Stimulated activated CD8-positive, alpha-beta memory T cell treated with anti-CD3 and anti-CD28 coated beads, Interleukin-15, amount 100 ng/mL, for 24 hours (primary cell): Measurements from ENCODE around the gene TFEB.

Source experiments
- DNase-seq: peaks from one replicate; pipeline ENCODE4 v3.0.0-alpha.2; 2020; ENCODE audit warnings: low read depth

The TFEB gene

DNA sequence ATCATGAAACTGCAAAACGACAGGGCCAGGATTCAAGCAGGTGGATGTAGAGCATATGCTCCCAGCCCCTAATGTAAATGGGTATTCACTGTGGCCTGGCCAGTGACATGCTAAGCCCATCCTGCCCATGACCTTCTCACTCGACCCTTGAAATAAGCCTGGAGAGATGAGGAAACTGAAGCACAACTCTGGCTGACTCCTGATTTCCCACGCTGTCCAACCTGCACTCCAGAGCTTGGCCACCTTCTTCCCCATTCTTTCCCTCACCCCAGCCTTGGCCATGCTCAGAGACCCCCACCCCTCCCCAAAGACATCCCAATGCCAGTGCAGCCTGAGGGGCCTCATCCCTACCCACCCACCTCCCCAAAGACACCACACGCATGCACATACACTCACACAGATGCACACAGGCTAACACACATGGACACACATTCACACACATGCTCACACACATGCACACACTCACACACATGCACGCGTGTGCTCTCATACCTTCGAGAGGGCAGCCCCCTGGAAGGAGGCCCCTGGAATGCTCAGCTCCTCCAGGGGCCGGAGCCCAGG, 12.4 kb downstream of the TFEB start:
- DNase-seq: no peak

DNA sequence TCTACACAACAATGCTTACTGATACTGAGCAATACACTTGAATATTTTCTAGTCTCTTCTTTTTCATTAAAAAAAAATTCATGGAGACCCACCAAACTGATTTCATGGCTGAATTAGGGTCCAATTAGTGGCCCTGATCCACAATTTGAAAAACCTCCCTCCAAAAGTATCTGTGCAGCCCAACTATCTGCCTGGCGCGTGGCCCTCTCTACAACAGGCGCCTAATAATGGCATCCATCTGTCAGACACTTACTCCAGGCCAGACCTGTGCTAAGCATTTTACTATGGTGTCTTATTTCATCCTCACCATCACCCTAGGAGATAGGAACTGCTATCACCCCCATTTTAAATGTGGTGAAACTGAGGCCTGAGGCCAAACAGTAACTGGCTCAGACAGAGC, 14.0 kb downstream of the TFEB start:
- no peak for DNase-seq

DNA sequence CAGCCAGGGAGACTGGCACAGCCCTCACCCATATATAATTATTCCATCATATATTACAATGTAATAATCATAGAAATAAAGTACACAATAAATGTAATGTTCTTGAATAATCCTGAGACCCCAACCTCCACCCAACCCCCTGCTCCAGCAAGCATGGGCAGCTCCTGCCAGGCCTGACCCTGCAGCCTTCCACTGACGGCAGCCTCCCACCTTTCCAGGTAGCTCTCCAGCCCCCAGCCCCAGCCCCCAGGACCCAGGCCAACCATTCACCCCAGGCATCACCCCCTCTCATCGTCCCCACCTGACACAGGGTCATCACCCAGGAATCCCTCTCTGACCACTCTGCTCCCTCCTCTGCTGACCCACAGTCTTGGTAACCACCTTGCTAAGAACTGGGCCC, 14.6 kb downstream of the TFEB start:
- DNase-seq: no peak

DNA sequence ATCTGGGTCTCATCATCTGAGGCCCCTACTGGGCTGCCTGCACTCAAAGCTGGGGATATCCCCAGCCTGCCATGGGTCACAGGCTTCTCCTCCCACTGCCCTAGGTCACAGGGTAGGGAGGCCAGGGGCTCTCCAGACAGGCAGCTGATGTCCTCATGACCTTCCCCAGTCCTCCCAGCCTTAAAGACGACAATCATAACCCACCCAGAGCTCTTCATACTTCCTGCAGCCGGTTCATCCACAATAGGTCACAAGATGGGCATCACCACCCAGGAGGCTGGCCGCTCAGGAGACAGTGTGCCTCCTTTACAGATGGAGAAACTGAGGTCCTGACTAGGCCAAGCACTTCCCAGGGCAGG, 15.2 kb downstream of the TFEB start:
- no peak for DNase-seq

DNA sequence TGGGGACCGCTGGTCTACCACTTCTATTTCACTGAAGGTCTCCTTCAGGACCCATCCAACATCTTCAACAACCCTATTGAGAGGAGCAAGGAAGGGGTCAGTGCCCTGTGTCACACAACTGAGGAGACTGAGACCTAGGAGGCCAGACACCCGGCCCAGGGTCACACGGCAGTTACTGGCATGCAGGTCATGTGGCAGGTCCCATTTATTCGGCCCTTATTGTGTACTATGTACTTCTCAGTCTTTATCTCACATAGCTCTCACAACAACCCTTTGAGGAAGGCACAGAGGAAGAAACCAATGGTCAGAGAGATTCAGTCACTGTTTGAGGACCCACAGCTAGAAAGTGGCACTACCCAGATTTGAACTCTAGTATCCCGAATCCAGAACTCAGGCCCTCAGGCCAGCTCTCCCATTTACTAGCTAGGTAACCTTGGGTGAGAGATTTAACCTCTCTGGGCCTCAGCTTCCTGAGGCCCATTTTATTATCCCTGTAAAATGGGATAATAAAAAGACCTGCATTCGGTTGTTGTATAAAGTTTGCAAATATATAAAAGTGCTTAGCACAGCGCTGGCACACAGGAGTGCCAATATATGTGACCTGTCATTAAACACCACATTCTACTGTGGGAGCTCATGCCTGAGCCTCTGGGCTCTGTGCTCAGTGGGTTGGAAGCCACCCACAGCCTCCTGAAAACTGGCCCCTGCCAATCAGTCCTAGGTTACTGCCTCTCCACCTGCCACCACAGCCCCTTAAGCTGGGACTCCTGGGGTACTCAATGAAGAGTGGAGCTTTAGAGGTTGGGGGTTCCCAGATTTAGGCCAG, 15.8 kb downstream of the TFEB start:
- DNase-seq: no peak

DNA sequence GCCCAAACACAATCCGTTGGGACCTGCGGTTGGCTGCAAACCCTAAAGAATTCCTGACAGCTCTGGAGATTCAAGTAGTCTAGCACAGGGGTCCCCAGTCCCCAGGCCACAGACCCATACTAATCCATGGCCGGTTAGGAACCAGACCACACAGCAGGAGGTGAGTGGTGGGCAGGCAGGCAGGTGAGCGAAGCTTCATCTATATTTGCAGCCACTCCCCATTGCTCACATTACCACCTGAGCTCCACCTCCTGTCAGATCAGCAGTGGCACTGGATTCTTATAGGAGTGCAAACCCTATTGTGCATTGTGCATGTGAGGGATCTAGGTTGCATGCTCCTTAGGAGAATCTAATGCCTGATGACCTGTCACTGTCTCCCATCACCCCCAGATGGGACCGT, 16.6 kb downstream of the TFEB start:
- DNase-seq: no peak

DNA sequence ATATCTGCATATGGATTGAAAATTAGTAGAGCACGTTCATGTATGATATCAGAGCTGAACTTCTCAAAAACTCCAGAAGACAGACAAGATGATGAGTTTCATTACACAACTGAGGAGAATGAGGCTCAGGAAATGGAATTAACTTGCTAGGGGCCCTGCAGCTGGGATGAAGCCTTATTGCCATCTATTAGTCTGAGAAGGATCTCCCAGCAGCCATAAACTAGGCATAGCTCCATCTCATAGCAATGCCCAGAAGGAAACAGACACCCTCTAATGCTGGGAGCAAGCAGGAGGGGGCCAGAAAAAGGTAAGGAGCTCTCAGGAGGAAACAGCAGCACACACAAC, 18.0 kb downstream of the TFEB start:
- DNase-seq: no peak

DNA sequence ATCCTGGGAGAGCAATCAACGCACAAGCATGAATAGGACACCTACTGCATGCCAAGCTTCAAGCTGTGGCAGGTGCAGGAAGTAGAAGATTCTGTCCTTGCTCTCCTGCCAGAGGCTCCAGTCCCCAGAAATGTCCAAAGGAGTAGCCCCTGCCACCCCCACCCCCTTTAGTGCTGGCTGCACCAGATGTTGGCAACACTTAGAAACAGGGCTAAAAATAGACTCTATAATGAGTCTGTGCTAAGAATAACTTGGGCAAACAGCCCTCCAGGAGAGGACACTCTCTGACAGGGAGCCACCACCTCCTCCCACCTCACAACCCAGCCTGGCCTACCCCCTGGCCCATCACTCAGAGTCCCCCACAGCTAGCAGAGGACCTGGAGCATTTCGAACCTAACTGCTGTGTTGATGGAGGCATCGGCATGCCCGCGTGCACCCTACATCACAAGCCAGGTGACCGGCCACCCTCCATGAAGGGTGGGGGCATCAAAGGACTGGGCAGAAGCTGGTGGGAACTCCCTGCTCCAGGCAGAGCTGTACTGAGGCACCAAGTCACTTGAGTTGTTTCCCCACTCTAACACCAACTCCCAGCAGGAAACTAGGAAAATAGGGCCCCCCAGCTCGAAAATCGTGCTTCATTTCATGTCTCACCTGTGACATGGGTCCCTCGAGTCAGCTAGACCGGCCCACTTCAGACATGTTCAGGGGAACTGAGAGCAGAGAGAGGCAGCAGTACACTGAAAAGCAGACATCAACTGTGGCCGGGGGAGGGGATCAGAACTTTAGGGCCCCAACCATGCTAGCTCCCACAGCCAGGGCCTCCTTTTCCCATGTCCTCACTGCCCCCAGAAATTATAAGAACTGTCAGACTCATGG, 18.7 kb downstream of the TFEB start:
- no peak for DNase-seq

DNA sequence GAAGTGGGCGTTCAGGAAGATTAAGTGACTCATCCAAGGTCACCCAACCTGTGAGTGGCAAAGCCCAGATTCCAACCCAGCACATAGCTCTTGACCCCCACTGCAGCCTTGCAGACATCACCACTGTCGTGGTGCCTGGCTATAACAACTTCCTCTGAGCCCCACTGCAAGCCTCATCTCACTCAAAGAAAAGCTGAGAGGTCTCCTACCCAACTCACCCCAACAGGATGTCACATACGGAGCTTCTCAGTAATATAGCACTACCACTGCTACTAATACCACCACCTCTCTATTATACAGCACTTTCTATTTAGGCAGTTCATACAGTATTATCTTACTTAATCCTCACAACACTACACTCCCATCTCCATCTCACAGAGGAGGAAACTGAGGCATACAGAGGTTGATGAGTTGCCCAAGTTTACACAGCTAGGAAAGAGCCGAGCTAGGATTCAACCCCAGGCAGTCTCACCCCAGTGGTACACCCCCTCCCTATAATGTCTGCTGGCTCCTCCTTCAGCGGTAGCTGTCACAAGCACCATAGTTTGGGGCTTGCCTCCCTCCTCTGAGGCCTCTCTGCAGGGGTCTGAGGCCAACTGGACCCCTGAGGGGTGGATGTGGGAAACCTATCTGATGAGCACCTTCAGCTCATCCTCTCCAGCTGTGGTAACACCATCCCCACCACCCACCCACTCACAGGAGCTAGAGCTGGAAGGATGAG, 19.5 kb downstream of the TFEB start:
- no peak for DNase-seq

DNA sequence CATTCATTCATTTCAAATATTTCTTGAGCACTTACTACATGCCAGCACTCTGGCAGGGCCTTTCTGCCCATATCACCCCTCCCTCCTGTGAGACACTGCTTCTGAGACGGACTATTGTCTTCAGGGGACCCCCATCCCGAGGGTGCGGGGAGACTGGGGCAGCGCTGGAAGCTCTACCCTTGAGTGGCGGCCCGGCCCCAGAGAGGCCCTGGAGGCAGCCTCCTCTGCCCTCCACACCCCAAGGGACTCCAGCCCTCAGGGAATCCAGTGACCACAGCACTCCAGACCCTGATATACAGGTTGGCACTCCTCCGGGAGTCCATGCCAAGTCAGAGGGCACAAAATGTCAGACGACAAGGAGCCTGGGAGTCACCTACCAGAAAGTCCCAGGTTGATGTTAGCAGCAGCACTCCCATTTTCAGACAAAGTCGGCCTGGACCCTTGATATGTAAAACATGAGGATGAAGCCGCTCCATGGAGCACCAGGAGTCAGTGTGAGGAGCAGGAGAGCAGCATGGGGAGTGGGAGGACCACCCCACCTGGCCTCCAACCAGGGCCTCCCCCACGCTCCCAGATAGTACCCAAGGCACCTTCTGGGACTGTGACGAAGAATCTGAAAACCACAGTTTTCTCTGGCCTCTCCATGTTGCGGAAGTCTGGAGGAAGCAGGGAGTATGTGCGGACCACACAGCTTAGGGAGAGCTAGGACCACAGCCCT, 20.7 kb downstream of the TFEB start:
- no peak for DNase-seq

DNA sequence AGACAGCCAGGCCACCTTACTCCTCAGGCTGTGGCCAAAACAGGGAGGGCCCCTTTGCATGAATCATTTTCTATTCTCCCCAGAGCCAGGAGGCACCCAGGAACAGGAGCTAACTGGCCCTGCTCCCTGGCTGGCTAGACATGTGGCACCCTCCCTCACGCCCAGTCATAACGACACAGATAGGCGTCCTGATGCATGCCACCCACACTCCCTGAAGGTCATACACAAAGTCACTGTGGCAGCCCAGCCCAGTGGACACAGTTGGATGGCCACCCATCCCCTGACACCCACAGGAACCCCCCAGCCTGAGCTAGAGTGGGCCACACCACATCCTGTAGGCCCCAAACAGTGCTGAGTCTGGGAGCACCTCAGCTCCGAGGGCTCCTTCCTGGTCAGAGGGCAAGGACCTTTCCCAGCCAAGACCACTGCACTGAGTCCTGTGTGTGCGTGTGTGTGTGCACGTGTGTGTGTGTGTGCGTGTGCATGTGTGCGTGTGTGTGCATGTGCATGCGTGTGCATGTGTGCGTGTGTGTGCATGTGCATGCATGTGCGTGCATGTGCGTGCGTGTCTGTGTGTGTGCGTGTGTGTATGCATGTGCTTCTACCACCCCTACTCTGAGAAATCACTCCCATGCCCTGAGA, 21.6 kb downstream of the TFEB start:
- no peak for DNase-seq

DNA sequence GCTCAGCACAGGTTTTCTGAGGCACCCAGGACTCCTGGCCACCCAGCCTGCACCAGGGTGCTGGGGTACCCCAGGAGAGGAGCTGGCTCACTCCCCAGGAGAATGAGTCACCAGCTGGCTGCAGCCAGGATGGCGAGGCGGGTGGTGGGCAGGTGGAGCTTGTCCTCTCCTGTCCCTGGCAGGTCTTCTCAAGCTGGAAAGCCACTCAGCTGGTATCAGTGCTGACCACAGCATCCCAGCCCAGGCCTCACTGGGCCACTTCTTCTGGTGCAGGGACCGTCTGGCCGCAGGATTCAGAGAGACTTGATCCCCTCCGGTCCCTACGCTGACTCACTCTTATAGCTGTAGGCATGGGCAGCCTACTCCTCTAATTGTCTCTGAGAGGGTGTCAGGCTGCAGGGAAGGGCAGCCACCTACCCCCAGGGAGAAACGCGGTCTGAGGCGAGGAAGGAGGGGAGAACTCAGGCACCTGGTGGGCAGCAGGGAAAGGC, 22.2 kb downstream of the TFEB start:
- no peak for DNase-seq

DNA sequence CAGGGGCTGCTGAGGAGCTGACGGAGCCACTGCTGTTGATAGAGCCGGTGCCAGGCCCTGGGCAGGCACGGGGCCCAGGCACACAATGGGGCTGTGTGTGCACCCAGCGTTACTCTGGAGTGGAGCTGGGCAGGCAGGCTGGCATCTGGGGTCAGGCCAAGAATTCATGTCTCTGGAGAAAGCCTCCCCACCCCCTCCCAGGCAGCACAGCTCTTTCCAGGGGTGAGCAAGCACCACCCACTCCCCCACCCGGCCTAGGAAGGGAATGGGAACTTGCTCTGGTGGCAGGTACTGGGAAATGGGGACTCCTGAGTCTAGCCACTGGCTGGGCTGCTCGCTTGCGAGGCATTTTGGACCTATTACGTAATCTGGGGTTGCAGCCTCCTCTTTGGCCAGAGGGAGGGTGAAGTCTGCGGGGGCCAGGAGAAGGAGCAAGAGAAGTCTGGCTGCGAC, 22.7 kb downstream of the TFEB start:
- DNase-seq: no peak

DNA sequence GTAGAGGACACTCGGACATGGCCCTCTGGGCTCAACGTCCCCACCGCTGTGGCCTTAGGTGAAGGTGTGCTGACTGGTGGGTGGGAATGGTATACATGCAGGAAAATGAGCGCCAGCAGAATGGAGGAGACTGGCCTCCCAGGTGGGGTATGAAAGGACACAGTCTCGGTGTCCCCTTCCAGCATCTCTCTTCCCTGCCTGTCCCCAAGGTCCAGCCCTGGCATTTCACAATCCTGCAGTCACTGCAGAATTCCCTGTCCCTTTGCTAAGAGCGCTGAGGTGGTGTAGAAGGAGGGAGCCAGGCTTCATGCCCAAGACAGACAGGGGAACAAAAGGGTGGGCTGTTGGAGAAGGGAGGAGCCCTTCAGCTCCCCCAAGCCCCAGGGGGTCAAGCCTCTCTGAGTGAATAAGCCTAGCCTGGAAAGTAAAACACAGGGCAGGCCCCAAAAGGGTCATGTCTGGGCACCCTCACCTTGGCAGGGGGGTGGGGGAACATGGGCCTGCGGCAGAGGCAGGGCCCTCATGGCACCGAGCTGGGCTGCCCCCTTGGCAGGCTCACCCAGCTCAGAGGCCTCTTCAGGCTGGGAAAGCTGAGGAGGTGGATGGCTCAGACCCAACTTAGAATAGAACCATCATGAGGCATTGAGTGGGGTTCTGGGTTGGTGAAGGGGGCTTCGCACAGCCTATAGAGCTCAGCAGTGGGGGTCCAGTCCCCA, 23.9 kb downstream of the TFEB start:
- DNase-seq: no peak

DNA sequence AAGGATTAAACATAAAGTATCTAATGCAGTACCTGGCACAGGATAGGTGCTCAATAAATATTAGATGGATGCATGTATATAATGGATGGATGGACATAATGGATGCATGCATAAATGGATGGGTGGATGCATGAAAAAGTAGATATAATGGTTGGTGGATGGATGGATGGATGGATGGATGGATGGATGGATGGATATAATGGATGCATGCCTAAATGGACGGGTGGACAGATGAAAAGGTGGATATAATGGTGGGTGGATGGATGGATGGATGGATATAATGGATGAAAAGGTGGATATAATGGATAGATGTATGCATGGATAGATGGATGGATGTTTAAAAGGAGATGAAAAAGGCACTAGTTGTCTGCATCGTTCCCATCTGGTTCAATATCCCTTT, 26.0 kb downstream of the TFEB start:
- no peak for DNase-seq

DNA sequence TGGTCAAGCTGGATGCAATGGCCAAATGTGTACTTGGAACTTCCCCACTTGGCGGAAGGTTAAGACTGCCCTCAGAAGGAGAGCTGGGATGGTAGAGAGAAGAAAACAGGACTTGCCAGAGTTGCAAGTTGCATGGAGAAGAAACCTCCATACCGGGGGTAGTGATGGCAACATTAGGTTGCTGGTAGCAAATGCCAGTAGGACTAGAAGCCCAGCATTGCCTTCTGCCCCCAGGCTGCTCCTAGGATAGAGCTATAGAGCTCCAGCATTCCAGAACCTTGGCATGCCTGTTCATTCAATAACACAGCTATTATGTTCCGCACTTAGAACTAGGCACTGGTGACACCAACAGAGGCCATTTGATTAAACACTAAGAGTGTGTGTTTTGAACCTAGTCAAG, 26.6 kb downstream of the TFEB start:
- no peak for DNase-seq

DNA sequence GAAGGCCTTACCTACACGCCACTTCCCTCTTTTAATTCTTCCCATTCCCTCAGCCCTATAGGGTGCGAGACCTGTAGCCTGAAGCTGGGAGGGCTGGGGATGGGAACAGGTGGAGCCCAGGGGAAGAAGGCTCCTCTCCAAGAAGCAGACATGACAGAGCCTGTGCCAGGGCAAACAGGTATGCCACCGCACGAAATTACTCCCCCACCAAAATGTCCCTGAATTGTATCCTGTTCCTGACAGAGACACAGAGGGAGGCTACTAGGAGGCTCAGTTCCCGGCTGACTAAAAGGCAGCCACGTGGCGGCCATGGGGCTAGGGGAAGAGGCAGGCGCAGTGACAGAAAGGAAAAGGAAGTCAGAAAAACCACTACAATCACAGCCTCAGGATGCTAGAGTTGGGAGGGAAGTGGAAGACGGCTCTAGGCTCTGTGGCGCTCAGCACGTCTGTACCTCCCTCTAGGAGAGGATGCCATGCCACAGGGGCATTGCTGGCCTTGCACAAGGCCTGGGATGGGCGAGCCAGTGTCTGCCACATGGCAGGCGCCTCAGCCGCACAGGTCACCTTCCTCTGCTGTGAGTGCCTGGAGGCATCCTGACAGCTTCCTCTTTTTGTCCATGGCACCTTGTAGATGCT, 27.7 kb downstream of the TFEB start:
- DNase-seq: no peak

DNA sequence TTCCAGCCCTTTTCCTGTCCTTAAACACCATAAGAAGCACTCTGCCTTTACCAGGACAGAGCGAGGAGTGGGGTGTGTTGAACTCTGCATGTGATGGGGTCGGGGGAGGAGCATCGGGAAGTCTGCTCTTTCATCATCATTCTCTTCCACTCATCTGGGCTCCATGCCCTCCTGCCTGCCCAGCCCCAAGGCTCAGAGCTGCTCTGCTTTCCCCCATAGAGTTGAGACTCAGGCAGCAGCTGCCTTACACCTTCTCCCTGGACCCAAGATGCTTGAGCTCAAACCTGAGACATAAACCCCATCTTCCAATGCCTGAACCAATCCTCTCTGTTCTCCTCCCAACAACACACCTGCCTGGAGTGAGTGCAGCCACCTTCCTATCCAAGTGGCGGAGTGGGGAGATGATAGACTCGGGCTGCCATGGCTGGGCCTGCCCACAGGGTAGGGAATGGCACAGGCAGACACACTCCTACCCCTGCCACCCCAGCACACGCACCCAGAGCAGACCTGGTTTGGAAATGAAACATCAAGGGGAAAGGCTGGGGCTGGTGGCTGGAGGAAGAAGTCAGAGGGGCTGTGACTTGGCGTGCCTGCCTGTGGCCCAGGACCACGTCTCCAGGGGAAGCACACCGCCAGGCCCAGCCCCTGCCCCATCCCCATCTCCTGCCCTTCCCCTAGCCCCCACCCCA, 28.4 kb downstream of the TFEB start:
- no peak for DNase-seq
